AG09309 (cell line): Measurements from ENCODE around the gene SPATA31D3.

Source experiments
- DNase-seq: peaks from one replicate; pipeline ENCODE4 v3.0.0-alpha.2; 2010; ENCODE audit warnings: low read depth
- H3K4me3 ChIP-seq: 2 replicates; pipeline ENCODE4 v1.5.1; 2011; ENCODE audit warnings: mild to moderate bottlenecking, low read depth, low read length, moderate library complexity; ENCODE audit not compliant: control insufficient read depth
- TF ChIP-seq, protein P1 (sequence below): IDR thresholded peaks from 2 replicates; pipeline ENCODE4 v1.5.1; 2011; ENCODE audit warnings: mild to moderate bottlenecking, low read depth, low read length, inconsistent platforms; ENCODE audit not compliant: insufficient read depth, control insufficient read depth; ENCODE audit errors: missing control alignments

SPATA31D3 gene

GRCh38 chr9:81955625-81956024, 12.3 kb downstream of the SPATA31D3 start:
- H3K4me3 ChIP-seq, result no peak overlapping the region
- TF ChIP-seq, protein P1, sequence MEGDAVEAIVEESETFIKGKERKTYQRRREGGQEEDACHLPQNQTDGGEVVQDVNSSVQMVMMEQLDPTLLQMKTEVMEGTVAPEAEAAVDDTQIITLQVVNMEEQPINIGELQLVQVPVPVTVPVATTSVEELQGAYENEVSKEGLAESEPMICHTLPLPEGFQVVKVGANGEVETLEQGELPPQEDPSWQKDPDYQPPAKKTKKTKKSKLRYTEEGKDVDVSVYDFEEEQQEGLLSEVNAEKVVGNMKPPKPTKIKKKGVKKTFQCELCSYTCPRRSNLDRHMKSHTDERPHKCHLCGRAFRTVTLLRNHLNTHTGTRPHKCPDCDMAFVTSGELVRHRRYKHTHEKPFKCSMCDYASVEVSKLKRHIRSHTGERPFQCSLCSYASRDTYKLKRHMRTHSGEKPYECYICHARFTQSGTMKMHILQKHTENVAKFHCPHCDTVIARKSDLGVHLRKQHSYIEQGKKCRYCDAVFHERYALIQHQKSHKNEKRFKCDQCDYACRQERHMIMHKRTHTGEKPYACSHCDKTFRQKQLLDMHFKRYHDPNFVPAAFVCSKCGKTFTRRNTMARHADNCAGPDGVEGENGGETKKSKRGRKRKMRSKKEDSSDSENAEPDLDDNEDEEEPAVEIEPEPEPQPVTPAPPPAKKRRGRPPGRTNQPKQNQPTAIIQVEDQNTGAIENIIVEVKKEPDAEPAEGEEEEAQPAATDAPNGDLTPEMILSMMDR, result no peak
- no peak for DNase-seq

DNA sequence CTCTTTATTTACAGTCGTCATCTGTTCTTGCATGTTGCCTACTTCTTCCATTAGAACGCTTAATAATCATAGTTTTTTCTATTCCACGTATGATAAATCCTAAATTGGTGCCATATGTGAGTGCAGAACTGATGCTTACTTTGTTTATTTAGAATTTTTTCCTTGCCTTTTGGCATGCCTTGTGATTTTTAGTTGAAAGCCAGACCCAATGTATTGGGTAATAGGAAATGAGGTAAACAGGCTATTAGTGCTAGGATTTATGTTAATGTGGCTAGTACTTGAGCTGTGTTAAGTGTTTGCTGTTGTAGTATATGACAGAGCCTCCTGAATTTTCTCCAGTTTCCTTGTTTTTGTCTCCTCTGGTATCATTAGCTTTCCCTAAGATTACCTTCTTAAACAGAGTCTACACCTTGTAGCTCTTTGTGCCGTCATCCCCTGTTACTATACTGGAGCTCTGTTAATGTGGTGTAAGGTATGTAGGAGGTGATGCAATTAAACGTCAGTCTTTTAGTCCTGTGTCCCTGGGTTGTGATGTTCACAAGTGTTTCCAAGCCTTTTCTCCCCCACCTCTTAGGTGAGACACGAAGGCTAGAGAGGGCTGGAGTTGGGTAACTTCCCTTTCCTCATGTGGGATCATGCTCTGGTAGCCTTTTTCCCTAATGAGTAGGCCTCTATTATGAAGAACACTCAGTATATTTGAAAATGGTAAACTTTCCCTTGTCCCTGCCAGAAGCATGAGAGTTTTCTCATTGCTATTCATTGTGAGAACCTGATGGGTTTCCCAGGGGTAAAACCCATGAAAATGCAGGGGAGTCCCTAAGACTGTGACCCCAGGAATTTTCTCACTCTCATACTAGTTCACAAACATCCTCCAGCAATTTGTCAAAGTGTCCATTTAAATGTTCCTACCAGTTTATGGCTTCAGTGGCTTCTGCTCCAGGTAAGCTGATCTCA, 21.2 kb downstream of the SPATA31D3 start:
- peak; percentile 20 for DNase-seq
- no peak overlapping the region for H3K4me3 ChIP-seq
- TF ChIP-seq, protein P1, result no peak

DNA sequence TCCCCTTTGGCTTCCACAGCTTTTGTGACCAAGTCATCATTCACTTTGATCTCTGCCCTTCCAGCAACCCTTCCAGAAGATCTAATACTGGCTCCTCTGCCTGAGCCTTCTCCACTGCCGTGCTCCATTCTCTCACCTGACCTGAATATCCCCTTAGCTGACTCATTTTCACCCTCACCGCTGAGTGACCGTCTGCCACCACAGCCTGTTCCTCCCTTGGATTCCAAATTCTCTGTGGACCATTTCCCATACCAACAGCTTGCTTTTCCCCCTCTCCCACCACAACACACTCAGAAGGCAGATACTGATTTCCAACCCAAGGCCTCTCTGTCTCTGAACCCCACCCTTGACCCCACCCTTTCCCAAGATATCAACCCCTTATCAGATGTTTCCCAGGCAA, 24.7 kb downstream of the SPATA31D3 start:
- TF ChIP-seq, protein P1, result no peak
- no peak for DNase-seq
- H3K4me3 ChIP-seq, result no peak overlapping the region

DNA sequence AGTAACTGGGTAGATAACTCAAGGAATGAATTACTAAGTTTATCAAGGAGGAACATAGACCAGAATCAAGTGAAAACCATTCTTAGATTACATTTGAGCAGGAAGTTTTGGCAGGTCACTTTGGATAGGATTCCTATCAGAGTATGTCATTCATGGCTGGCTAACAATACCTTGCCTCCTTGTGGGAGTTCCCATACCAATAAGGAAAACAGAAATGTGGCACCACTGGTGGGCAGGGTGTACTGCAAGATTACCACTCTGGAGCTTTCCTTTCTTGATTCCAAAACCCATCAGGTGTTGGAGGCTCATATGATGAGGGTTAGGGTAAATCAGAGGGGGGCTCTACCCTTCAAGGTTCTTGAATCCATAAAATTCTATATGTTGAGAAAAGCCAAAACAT, 26.7 kb downstream of the SPATA31D3 start:
- no peak overlapping the region for H3K4me3 ChIP-seq
- TF ChIP-seq, protein P1, result no peak
- no peak for DNase-seq

DNA sequence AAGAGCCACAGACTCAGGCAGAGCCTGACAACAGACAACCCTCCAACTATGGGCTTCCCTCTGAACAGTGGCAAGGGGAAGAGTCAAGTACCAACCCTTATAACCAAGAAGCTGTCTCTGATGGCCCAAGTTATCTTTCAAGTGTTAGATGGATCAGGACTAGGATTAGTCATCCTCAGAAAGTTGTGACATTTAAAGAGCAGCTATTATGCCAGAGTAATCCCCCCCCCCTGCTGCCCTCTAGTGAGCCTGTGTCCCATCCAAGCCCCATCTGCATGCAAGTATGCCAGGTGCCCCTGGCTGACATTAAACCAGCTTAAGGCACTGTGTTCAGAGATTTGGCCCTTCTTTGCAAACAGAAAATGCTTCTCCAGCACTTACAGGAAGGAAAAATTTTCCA, 28.4 kb downstream of the SPATA31D3 start:
- H3K4me3 ChIP-seq, result no peak overlapping the region
- DNase-seq, result no peak
- TF ChIP-seq, protein P1, result no peak

GRCh38 chr9:81974764-81975163, 31.5 kb downstream of the SPATA31D3 start:
- no peak overlapping the region for H3K4me3 ChIP-seq
- no peak for DNase-seq
- TF ChIP-seq, protein P1, result no peak
